Activated T-cell treated with anti-CD3 and anti-CD28 coated beads, Interleukin-2, amount 50 U/mL, for 48 hours (primary cell): Measurements from ENCODE around the gene PTPRG.
"Not testable (repeated sequence)": the region's sequence is repeated elsewhere in the genome, so short reads cannot be mapped to it uniquely, and the experiment has no call there.

Experiments
- DNase-seq, 2 experiments: peaks; one replicate each; pipeline ENCODE4 v3.0.0-alpha.2; 2020

Gene PTPRG

GRCh38 chr3:62038798-62039197 lies 477.4 kb downstream of the PTPRG start:
- DNase-seq = not testable (repeated sequence)

GRCh38 chr3:62039586-62039985 lies 478.2 kb downstream of the PTPRG start:
- no peak for DNase-seq

GRCh38 chr3:62041681-62042080 lies 480.3 kb downstream of the PTPRG start:
- DNase-seq = no peak

GRCh38 chr3:62044874-62045411 lies 483.6 kb downstream of the PTPRG start:
- no peak for DNase-seq

GRCh38 chr3:62046326-62046725 lies 485.0 kb downstream of the PTPRG start:
- no peak for DNase-seq

GRCh38 chr3:62048577-62048976 lies 487.2 kb downstream of the PTPRG start:
- no peak for DNase-seq

GRCh38 chr3:62049033-62049432 lies 487.7 kb downstream of the PTPRG start:
- DNase-seq = no peak

- no peak for DNase-seq
Observed at GRCh38 chr3:62051506-62051905, 490.1 kb downstream of the PTPRG start.

GRCh38 chr3:62052331-62052730 lies 491.0 kb downstream of the PTPRG start:
- no peak for DNase-seq

- DNase-seq = no peak
Observed at GRCh38 chr3:62056658-62057057, 495.3 kb downstream of the PTPRG start.

GRCh38 chr3:62057339-62058047 lies 496.1 kb downstream of the PTPRG start:
- DNase-seq = no peak

- no peak for DNase-seq
Observed at GRCh38 chr3:62065985-62066693, 504.8 kb downstream of the PTPRG start.

GRCh38 chr3:62068337-62068736 lies 507.0 kb downstream of the PTPRG start:
- DNase-seq = no peak

- no peak for DNase-seq
Observed at GRCh38 chr3:62070891-62071290, 509.5 kb downstream of the PTPRG start.

GRCh38 chr3:62073038-62073437 lies 511.7 kb downstream of the PTPRG start:
- no peak for DNase-seq

GRCh38 chr3:62084558-62084957 lies 523.2 kb downstream of the PTPRG start:
- DNase-seq = no peak

GRCh38 chr3:62088472-62089104 lies 527.2 kb downstream of the PTPRG start:
- DNase-seq = no peak

- no peak for DNase-seq
Observed at GRCh38 chr3:62090066-62090465, 528.7 kb downstream of the PTPRG start.

- DNase-seq = no peak
Observed at GRCh38 chr3:62090519-62090918, 529.1 kb downstream of the PTPRG start.

GRCh38 chr3:62093025-62093424 lies 531.7 kb downstream of the PTPRG start:
- no peak for DNase-seq

GRCh38 chr3:62094461-62094860 lies 533.1 kb downstream of the PTPRG start:
- no peak for DNase-seq

- DNase-seq = no peak
Observed at GRCh38 chr3:62095080-62095479, 533.7 kb downstream of the PTPRG start.

- no peak for DNase-seq
Observed at GRCh38 chr3:62095756-62096155, 534.4 kb downstream of the PTPRG start.

GRCh38 chr3:62096521-62096920 lies 535.1 kb downstream of the PTPRG start:
- DNase-seq = no peak
